MM.1S (cell line): ENCODE results near the gene SYNE3.

Experiments used
- EZH2 ChIP-seq: fragments of 300-600 bp; sonication (generic); optimal IDR thresholded peaks from 2 replicates; pipeline ENCODE3; 2017; ENCODE audit warnings: low read depth, mild to moderate bottlenecking, antibody characterized with exemption, low read length, mixed read lengths
- EZH2phosphoT487 ChIP-seq: fragments of 300-600 bp; sonication (generic); IDR thresholded peaks from 2 replicates; pipeline ENCODE4 v1.6.1; 2018; ENCODE audit warnings: antibody characterized with exemption, low read length
- TF ChIP-seq, protein P1 (sequence below): fragments of 300-600 bp; sonication (generic); IDR thresholded peaks from 2 replicates; pipeline ENCODE4 v1.5.1; 2016; ENCODE audit warnings: antibody characterized with exemption, low read length, mixed read lengths

DNA sequence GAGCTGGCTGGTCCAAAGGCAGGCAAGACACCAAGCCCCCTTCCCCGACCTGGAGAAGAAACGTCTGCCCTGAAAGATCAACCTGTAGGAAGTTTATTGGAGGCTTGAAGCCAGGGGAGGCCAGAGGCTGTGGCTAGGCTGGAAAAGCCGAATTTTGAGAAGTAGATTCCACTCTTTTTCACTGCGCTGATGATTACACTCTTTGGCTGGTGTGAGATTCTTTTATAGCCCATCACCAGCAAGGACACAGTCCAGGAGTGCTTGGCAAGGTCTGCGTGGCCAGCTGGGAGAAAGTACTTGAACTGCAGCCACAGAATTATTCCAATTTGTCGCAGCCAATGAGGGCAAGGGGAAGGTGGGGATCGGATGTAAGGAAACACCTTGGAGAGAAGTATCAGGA, 45.0 kb downstream of the SYNE3 start:
- TF ChIP-seq, protein P1, sequence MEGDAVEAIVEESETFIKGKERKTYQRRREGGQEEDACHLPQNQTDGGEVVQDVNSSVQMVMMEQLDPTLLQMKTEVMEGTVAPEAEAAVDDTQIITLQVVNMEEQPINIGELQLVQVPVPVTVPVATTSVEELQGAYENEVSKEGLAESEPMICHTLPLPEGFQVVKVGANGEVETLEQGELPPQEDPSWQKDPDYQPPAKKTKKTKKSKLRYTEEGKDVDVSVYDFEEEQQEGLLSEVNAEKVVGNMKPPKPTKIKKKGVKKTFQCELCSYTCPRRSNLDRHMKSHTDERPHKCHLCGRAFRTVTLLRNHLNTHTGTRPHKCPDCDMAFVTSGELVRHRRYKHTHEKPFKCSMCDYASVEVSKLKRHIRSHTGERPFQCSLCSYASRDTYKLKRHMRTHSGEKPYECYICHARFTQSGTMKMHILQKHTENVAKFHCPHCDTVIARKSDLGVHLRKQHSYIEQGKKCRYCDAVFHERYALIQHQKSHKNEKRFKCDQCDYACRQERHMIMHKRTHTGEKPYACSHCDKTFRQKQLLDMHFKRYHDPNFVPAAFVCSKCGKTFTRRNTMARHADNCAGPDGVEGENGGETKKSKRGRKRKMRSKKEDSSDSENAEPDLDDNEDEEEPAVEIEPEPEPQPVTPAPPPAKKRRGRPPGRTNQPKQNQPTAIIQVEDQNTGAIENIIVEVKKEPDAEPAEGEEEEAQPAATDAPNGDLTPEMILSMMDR, result no peak
- TF ChIP-seq EZH2phosphoT487, result no peak
- TF ChIP-seq EZH2, result no peak
